Activated naive CD8-positive, alpha-beta T cell treated with anti-CD3 and anti-CD28 coated beads for 36 hours (primary cell): ENCODE measurements around the gene MAN2B2. TPM values are rescaled to one million over a fixed set of nuclear protein-coding genes. Genes with fewer than 3 reads are reported as not detected.
A peak's percentile ranks its signal among the peaks of the same experiment; 100 is the strongest.
"Not testable (repeated sequence)": the region's sequence is repeated elsewhere in the genome, so short reads cannot be mapped to it uniquely, and the experiment has no call there.

Source experiments
- DNase-seq: peaks from one replicate; pipeline ENCODE4 v3.0.0; 2021
- H3K27ac Mint-ChIP-seq: one replicate; pipeline ENCODE4 v1.8.0; 2022; ENCODE audit warnings: mild to moderate bottlenecking, moderate library complexity, mixed read lengths
- H3K27me3 Mint-ChIP-seq: one replicate; pipeline ENCODE4 v1.8.0; 2022; ENCODE audit warnings: mild to moderate bottlenecking, mixed read lengths
- H3K36me3 Mint-ChIP-seq: one replicate; pipeline ENCODE4 v1.8.0; 2021; ENCODE audit warnings: mild to moderate bottlenecking, mixed read lengths
- H3K4me1 Mint-ChIP-seq: one replicate; pipeline ENCODE4 v1.8.0; 2021; ENCODE audit warnings: mixed read lengths
- H3K4me3 Mint-ChIP-seq: one replicate; pipeline ENCODE4 v1.8.0; 2022; ENCODE audit warnings: mild to moderate bottlenecking, moderate library complexity, mixed read lengths
- H3K9me3 Mint-ChIP-seq: one replicate; pipeline ENCODE4 v1.8.0; 2022; ENCODE audit warnings: mixed read lengths
- total RNA-seq, 2 experiments: library from RNA; stranded (reverse); gene quantifications; one replicate each; pipeline ENCODE4 v1.2.3, GENCODE V29; 2021

Gene MAN2B2
- total RNA-seq, 2 experiments from 2014 or later = 10.6 to 10.9 TPM

GRCh38 chr4:6620296-6620695 is 45.3 kb downstream of the MAN2B2 start:
- Mint-ChIP-seq H3K27ac (no peak overlapping the region), H3K4me1 (no peaks in the 10 kb centered on the region), H3K27me3 (no peaks in the 10 kb centered on the region), H3K36me3 (peaks cover 15% of the 10 kb centered on the region), H3K4me3 (no peak overlapping the region), H3K9me3 (no peaks in the 10 kb centered on the region)
- DNase-seq = no peak

GRCh38 chr4:6620891-6621555 is 46.0 kb downstream of the MAN2B2 start:
- Mint-ChIP-seq H3K36me3 (peaks cover 13% of the 10 kb centered on the region), H3K9me3 (no peaks in the 10 kb centered on the region), H3K27ac (no peak overlapping the region), H3K27me3 (no peaks in the 10 kb centered on the region), H3K4me1 (no peaks in the 10 kb centered on the region), H3K4me3 (no peak overlapping the region)
- DNase-seq = no peak

- Mint-ChIP-seq H3K9me3 (no peaks in the 10 kb centered on the region), H3K4me1 (no peaks in the 10 kb centered on the region), H3K36me3 (peaks cover 8% of the 10 kb centered on the region), H3K4me3 (no peak overlapping the region), H3K27ac (no peak overlapping the region), H3K27me3 (no peaks in the 10 kb centered on the region)
- DNase-seq = no peak
Measured at GRCh38 chr4:6621556-6621927, 46.6 kb downstream of the MAN2B2 start.

- H3K4me3 Mint-ChIP-seq = no peak overlapping the region
Measured at GRCh38 chr4:6622744-6623143, 47.8 kb downstream of the MAN2B2 start.

GRCh38 chr4:6625256-6625655 is 50.3 kb downstream of the MAN2B2 start:
- DNase-seq = no peak

More at GRCh38 chr4:6622744-6623143, 47.8 kb downstream of the MAN2B2 start:
- no peaks in the 10 kb centered on the region for H3K27me3 Mint-ChIP-seq
- H3K36me3 Mint-ChIP-seq = peaks cover 1% of the 10 kb centered on the region
- H3K9me3 Mint-ChIP-seq = no peaks in the 10 kb centered on the region
- no peak overlapping the region for H3K27ac Mint-ChIP-seq
- no peak for DNase-seq
- no peaks in the 10 kb centered on the region for H3K4me1 Mint-ChIP-seq

GRCh38 chr4:6626066-6626465 is 51.1 kb downstream of the MAN2B2 start:
- H3K36me3 Mint-ChIP-seq = no peaks in the 10 kb centered on the region
- no peak overlapping the region for H3K4me3 Mint-ChIP-seq
- no peaks in the 10 kb centered on the region for H3K4me1 Mint-ChIP-seq
- no peaks in the 10 kb centered on the region for H3K27me3 Mint-ChIP-seq
- H3K9me3 Mint-ChIP-seq = no peaks in the 10 kb centered on the region
- no peak for DNase-seq
- H3K27ac Mint-ChIP-seq = no peak overlapping the region

More at GRCh38 chr4:6625256-6625655, 50.3 kb downstream of the MAN2B2 start:
- Mint-ChIP-seq H3K4me1 (no peaks in the 10 kb centered on the region), H3K27ac (no peak overlapping the region), H3K36me3 (no peaks in the 10 kb centered on the region), H3K9me3 (no peaks in the 10 kb centered on the region), H3K27me3 (no peaks in the 10 kb centered on the region), H3K4me3 (no peak overlapping the region)

GRCh38 chr4:6627832-6628231 is 52.8 kb downstream of the MAN2B2 start:
- DNase-seq = no peak
- H3K4me1 Mint-ChIP-seq = no peaks in the 10 kb centered on the region
- H3K9me3 Mint-ChIP-seq = no peaks in the 10 kb centered on the region
- H3K27ac Mint-ChIP-seq = no peak overlapping the region
- no peaks in the 10 kb centered on the region for H3K36me3 Mint-ChIP-seq
- H3K27me3 Mint-ChIP-seq = no peaks in the 10 kb centered on the region
- no peak overlapping the region for H3K4me3 Mint-ChIP-seq

- not testable (repeated sequence) for DNase-seq, H3K27me3 Mint-ChIP-seq, H3K9me3 Mint-ChIP-seq, H3K4me3 Mint-ChIP-seq, H3K4me1 Mint-ChIP-seq, H3K36me3 Mint-ChIP-seq, H3K27ac Mint-ChIP-seq
Measured at GRCh38 chr4:6628484-6628883, 53.5 kb downstream of the MAN2B2 start.

- Mint-ChIP-seq H3K9me3 (no peaks in the 10 kb centered on the region), H3K27ac (no peak overlapping the region), H3K4me3 (no peak overlapping the region), H3K4me1 (peaks cover 7% of the 10 kb centered on the region), H3K36me3 (no peaks in the 10 kb centered on the region), H3K27me3 (no peaks in the 10 kb centered on the region)
- DNase-seq = no peak
Measured at GRCh38 chr4:6632125-6632524, 57.1 kb downstream of the MAN2B2 start.

GRCh38 chr4:6633091-6633906 is 58.3 kb downstream of the MAN2B2 start:
- H3K4me1 Mint-ChIP-seq = peaks cover 7% of the 10 kb centered on the region
- no peak for DNase-seq
- no peaks in the 10 kb centered on the region for H3K27me3 Mint-ChIP-seq
- no peak overlapping the region for H3K4me3 Mint-ChIP-seq
- H3K9me3 Mint-ChIP-seq = no peaks in the 10 kb centered on the region
- H3K27ac Mint-ChIP-seq = no peak overlapping the region
- no peaks in the 10 kb centered on the region for H3K36me3 Mint-ChIP-seq

- no peak overlapping the region for H3K4me3 Mint-ChIP-seq
- DNase-seq = no peak
- no peaks in the 10 kb centered on the region for H3K27me3 Mint-ChIP-seq
- no peak overlapping the region for H3K27ac Mint-ChIP-seq
- H3K4me1 Mint-ChIP-seq = peaks cover 7% of the 10 kb centered on the region
- H3K36me3 Mint-ChIP-seq = no peaks in the 10 kb centered on the region
- no peaks in the 10 kb centered on the region for H3K9me3 Mint-ChIP-seq
Measured at GRCh38 chr4:6634746-6635145, 59.8 kb downstream of the MAN2B2 start.

GRCh38 chr4:6639137-6639680 is 64.2 kb downstream of the MAN2B2 start:
- H3K4me3 Mint-ChIP-seq = no peak overlapping the region
- peak overlapping the region; percentile 20 for H3K27ac Mint-ChIP-seq
- H3K27me3 Mint-ChIP-seq = no peaks in the 10 kb centered on the region
- no peak for DNase-seq
- no peaks in the 10 kb centered on the region for H3K9me3 Mint-ChIP-seq
- peaks cover 24% of the 10 kb centered on the region for H3K4me1 Mint-ChIP-seq
- H3K36me3 Mint-ChIP-seq = peaks cover 32% of the 10 kb centered on the region

- H3K27me3 Mint-ChIP-seq = no peaks in the 10 kb centered on the region
- H3K36me3 Mint-ChIP-seq = peaks cover 32% of the 10 kb centered on the region
- DNase-seq = peak; percentile 94
- H3K4me1 Mint-ChIP-seq = peaks cover 20% of the 10 kb centered on the region
- H3K27ac Mint-ChIP-seq = peak within 1 kb of the TSS; percentile 98
- peak within 1 kb of the TSS; percentile 95 for H3K4me3 Mint-ChIP-seq
- no peaks in the 10 kb centered on the region for H3K9me3 Mint-ChIP-seq
Measured at GRCh38 chr4:6640292-6641163, 65.5 kb downstream of the MAN2B2 start, which contains the start of gene MRFAP1. Gene MRFAP1 (plus strand): TSS chr4:6640685. CDS start chr4:6640863, 178 bp downstream.

- DNase-seq = peak; percentile 44
- peak overlapping the region; percentile 98 for H3K27ac Mint-ChIP-seq
- H3K9me3 Mint-ChIP-seq = no peaks in the 10 kb centered on the region
- H3K4me3 Mint-ChIP-seq = peak overlapping the region; percentile 95
- H3K4me1 Mint-ChIP-seq = peaks cover 20% of the 10 kb centered on the region
- H3K36me3 Mint-ChIP-seq = peaks cover 32% of the 10 kb centered on the region
- H3K27me3 Mint-ChIP-seq = no peaks in the 10 kb centered on the region
Measured at GRCh38 chr4:6641164-6641970, 66.4 kb downstream of the MAN2B2 start.
